Measurements from ENCODE around the gene MRPL38.

The MRPL38 gene

DNA sequence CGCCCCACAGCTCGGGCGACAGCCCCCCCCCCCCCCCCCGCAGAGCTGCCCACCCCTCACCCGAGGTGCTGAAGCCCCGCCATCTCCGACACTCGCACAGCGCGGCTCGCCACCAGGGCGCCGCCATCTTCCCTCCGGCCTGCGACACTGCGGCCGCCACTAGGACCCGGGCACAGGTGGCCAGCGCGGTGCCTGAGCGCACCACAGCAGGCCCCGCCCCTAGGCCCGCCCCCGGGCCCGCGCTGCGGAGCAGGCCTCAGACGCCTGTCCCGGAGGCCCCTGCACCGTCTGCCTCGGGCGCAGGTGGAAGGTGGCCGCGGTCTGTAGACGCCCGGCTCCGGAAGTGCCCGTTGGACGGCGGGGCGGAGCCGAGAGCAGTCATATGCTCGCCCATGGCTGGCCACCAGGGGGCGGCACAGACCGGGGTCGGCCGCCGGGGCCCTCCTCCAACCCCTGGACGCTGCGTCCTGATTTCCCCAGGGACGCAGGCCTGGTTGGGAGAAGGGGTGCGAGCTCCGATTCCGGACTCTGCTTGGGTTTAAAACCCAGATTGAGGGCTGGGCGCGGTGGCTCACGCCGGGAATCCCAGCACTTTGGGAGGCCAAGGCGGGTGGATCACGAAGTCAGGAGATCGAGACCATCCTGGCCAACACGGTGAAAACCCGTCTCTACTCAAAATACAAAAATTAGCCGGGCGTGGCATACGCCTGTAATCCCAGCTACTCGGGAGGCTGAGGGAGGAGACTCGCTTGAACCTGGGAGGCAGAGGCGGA, at the start of gene MRPL38:
Gene MRPL38 (minus strand): TSS at position 136 of the 773 bp plus-strand sequence. CDS start 9 bp downstream, at position 127.
- peak; percentile 94 for DNase-seq (ENCODE audit: low read depth)

- DNase-seq (ENCODE audit: low read depth) = no peak
Observed at GRCh38 chr17:75950855-75951554, 46.3 kb upstream of the MRPL38 start.

GRCh38 chr17:75950421-75950820, 45.7 kb upstream of the MRPL38 start:
- no peak for DNase-seq (ENCODE audit: low read depth)

- DNase-seq (ENCODE audit: low read depth) = no peak
Observed at GRCh38 chr17:75945211-75945610, 40.5 kb upstream of the MRPL38 start.

DNA sequence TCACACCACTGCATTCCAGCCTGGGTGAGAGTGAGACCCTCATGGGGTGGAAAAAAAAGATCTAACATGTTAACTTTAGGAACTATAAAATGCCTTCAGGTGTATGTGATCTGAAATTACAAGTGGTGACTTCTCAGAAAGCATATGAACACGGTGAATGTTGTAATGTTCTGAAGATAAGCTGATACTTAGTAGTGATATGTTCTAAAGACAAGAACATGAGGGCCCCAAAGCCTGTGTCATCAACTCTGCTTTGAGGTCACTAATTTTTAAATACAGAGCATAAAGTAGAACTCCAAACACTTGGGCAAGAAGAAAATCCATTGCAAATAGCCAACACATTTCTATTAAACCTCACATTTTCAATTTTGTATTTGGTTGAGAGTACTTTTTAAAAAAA, 38.8 kb upstream of the MRPL38 start:
- no peak for DNase-seq (ENCODE audit: low read depth)

DNA sequence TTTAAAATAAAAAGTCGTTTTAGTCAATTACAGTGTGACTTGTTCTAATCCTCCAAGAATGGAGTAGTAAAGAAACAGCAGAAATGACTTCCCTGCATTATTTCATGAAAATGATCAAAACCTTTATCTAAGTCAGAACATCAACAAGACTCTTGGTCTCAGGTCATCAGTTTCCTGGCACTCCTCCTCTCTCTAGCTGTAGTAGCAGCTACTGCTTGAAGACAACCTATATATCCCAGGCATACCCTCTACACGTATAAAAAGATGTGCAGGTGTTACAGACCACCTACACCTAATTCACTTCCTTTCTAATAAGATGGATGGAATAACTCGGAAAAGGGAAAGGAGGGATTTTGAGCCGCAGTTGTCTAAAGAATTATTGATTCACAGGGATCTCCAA, 37.8 kb upstream of the MRPL38 start:
- DNase-seq (ENCODE audit: low read depth) = no peak

- no peak for DNase-seq (ENCODE audit: low read depth)
Observed at GRCh38 chr17:75941442-75941819, 36.7 kb upstream of the MRPL38 start.

- DNase-seq (ENCODE audit: low read depth) = peak; percentile 84
Observed at GRCh38 chr17:75940727-75941441, 36.2 kb upstream of the MRPL38 start, which contains the start of gene FBF1. Gene FBF1, minus strand, starts transcription at chr17:75941042. Its CDS starts 2,893 bp downstream, at chr17:75938149.

GRCh38 chr17:75937652-75938051, 33.0 kb upstream of the MRPL38 start:
- no peak for DNase-seq (ENCODE audit: low read depth)

DNA sequence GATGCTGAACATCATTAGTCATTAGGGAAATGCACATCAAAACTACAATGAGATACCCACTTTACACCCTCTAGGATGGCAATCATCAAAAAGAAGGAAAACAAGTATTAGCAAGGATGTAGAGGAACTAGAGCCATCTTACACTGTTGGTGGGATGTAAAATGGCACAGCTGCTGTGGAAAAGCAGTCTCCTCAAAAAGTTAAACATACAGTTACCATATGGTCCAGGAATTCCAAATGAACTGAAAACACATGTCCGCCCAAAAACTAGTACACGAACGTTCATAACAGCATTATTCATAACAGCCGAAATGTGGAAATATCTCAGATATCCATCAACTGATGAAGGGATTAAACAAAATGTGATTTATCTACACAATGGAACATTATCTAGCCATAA, 29.1 kb upstream of the MRPL38 start:
- DNase-seq (ENCODE audit: low read depth) = no peak

- DNase-seq (ENCODE audit: low read depth) = no peak
Observed at GRCh38 chr17:75932852-75933251, 28.2 kb upstream of the MRPL38 start.

DNA sequence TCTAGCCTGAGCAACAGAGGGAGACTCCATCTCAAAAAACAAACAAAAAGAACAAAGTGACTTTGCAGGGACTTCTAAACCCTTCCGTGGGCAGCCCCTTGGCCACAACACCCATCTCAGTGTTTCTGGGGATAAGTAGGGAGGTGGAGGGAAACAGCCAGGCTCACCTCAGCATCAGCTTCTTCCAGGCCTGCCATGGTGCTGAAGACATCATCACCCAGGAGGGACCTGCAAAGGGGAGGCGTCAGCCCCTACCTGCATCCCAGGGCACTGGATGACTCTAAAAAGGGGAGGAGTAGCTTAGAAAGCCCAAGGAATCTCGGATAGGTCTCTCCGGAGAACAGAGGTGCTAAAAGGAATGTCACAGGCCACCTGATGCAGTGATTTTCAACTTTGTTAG, 26.4 kb upstream of the MRPL38 start:
- no peak for DNase-seq (ENCODE audit: low read depth)

- no peak for DNase-seq (ENCODE audit: low read depth)
Observed at GRCh38 chr17:75927286-75927922, 22.7 kb upstream of the MRPL38 start.

- no peak for DNase-seq (ENCODE audit: low read depth)
Observed at GRCh38 chr17:75926456-75926855, 21.8 kb upstream of the MRPL38 start.

- DNase-seq (ENCODE audit: low read depth) = no peak
Observed at GRCh38 chr17:75925912-75926311, 21.2 kb upstream of the MRPL38 start.

DNA sequence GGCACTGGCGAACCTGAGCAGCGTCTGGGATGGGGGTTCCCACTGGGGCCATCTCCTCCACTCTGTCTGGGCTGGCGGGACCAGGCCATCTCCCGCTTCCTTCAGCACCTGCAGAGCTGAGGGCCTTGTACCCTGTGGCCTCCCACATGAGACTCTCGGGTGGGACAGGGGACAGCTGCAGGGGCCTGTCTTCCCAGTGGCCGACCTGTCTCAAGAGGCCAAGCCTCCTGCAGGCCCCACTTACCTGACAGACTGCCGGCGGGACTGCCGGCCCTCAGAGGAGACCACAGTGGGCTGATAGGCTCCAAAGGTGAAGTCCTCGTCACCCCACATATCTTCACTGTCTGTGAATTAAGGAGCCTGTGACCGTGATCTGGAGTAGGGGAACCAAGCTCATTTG, 20.4 kb upstream of the MRPL38 start:
- DNase-seq (ENCODE audit: low read depth) = no peak

DNA sequence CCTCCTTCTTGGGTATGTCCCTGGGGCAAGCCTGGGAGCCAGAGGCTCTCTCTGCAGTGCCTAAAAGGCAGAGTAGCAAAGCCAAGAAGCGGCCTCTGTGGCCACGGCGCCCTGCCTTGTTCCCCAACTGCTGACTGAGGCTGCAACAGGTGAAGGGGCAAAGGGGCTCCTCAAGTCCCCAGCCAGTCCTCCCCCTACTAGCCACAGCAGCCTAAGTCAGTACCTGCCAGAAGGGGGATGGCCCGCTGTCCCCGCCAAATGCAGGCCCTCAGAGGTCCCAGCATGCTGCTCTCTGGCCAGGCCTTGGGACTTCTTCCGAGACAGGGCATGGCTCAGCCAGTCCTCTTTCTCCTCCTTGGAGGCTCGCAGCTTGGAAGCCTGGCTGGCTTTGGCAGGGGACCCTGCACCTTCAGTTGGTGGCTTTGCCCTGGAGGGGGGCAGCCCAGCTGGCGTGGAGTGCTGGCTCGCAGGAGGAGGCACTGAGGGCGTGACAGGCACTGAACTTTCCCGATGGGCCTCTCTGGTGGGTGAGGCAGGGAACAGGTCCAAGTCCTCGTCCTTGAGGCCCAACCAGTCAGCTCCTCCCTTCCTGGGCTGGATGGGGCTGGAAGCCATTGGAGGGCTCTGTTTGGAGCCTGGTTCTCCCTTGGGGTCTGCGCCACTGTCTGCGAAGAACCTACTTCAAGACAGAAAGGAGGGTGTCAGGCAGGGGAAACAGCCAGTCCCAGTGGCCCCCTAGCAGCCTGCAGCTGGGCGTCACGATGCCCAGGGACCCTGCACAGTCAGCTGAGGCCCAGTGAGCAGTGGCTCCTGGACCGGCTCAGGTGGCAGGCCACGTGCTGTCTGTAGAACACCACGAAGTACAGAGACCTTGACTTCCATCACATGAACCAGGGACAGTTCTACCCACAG, 18.5 kb upstream of the MRPL38 start:
- no peak for DNase-seq (ENCODE audit: low read depth)

- DNase-seq (ENCODE audit: low read depth) = no peak
Observed at GRCh38 chr17:75922173-75922961, 17.7 kb upstream of the MRPL38 start.

DNA sequence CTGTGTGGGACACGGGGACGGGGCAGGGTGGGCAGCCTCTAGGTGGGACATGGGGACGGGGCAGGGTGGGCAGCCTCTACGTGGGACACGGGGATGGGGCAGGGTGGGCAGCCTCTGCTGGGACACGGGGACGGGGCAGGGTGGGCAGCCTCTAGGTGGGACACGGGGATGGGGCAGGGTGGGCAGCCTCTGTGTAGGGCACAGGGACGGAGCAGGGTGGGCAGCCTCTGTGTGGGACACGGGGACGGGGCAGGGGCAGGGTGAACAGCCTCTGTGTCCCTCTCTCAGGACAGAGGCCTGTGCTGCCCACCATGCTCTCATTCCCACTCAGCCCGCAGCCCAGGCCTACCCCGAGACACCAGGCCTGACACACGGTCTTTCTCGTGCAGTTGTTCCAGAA, 16.9 kb upstream of the MRPL38 start:
- DNase-seq (ENCODE audit: low read depth) = no peak

- DNase-seq (ENCODE audit: low read depth) = no peak
Observed at GRCh38 chr17:75920045-75920560, 15.4 kb upstream of the MRPL38 start.

All from activated T-cell treated with anti-CD3 and anti-CD28 coated beads for 24 hours (primary cell).